Mesenchymal stem cell (in vitro differentiated cells and primary cell): ENCODE data around the gene SMC3.

Source experiments
- DNase-seq: peaks from one replicate; pipeline ENCODE4 v3.0.0-alpha.2; 2013
- H2AFZ ChIP-seq: one replicate; pipeline ENCODE4 v1.6.1; 2013; ENCODE audit warnings: low read depth, mild to moderate bottlenecking, control low read depth, inconsistent platforms, low read length, moderate library complexity
- H2AK5ac ChIP-seq: 2 replicates; pipeline ENCODE4 v1.6.1; 2013; ENCODE audit warnings: low read length, moderate library complexity, mild to moderate bottlenecking, inconsistent platforms; ENCODE audit not compliant: severe bottlenecking
- H2BK120ac ChIP-seq: one replicate; pipeline ENCODE4 v1.6.1; 2013; ENCODE audit warnings: low read depth, mild to moderate bottlenecking, inconsistent platforms, low read length, moderate library complexity
- H2BK12ac ChIP-seq, 2 experiments: one replicate each; pipeline ENCODE4 v1.6.1; 2013; ENCODE audit warnings: inconsistent platforms in 2 of 2, low read length in 2 of 2, mild to moderate bottlenecking in 2 of 2, moderate library complexity in 2 of 2, control low read depth in 1 of 2
- H2BK15ac ChIP-seq: one replicate; pipeline ENCODE4 v1.6.1; 2013; ENCODE audit warnings: mild to moderate bottlenecking, low read depth, inconsistent platforms; ENCODE audit not compliant: poor library complexity, severe bottlenecking
- H2BK5ac ChIP-seq: 2 replicates; pipeline ENCODE4 v1.6.1; 2013; ENCODE audit warnings: low read depth, mild to moderate bottlenecking, low read length, control low read depth, inconsistent platforms; ENCODE audit not compliant: poor library complexity, severe bottlenecking
- H3K14ac ChIP-seq, 2 experiments: one replicate each; pipeline ENCODE4 v1.6.1; 2013; ENCODE audit warnings: inconsistent platforms in 2 of 2, low read length in 2 of 2, control low read depth in 1 of 2, mild to moderate bottlenecking in 1 of 2, moderate library complexity in 1 of 2
- H3K18ac ChIP-seq, 2 experiments: one replicate each; pipeline ENCODE4 v1.6.1; 2013; ENCODE audit warnings: inconsistent platforms in 2 of 2, low read length in 2 of 2, control low read depth in 1 of 2, low read depth in 1 of 2, mild to moderate bottlenecking in 1 of 2
- H3K23ac ChIP-seq, 2 experiments: one replicate each; pipeline ENCODE4 v1.6.1; 2013; ENCODE audit warnings: inconsistent platforms in 2 of 2, low read length in 2 of 2, mild to moderate bottlenecking in 2 of 2, moderate library complexity in 2 of 2, control low read depth in 1 of 2
- H3K27ac ChIP-seq: 2 replicates; pipeline ENCODE4 v1.5.1; 2013; ENCODE audit warnings: mild to moderate bottlenecking, moderate library complexity, low read length, control low read depth, inconsistent platforms; ENCODE audit not compliant: poor library complexity, severe bottlenecking
- H3K27me3 ChIP-seq, 2 experiments: 2 replicates each; pipeline versions ENCODE4 v1.6.1 to v1.7.0; 2013; ENCODE audit warnings: low read length in 2 of 2, mild to moderate bottlenecking in 2 of 2, moderate library complexity in 2 of 2, control low read depth in 1 of 2, inconsistent platforms in 1 of 2; ENCODE audit not compliant: control insufficient read depth in 1 of 2, insufficient read depth in 1 of 2
- H3K36me3 ChIP-seq, 2 experiments: 2 replicates each; pipeline versions ENCODE4 v1.6.1 to v1.7.0; 2013; ENCODE audit warnings: low read length in 2 of 2, control low read depth in 1 of 2, inconsistent platforms in 1 of 2, low read depth in 1 of 2, mild to moderate bottlenecking in 1 of 2; ENCODE audit not compliant: insufficient read depth in 2 of 2, control insufficient read depth in 1 of 2
- H3K4ac ChIP-seq, 2 experiments: one replicate each; pipeline ENCODE4 v1.6.1; 2013; ENCODE audit warnings: inconsistent platforms in 2 of 2, low read length in 2 of 2, mild to moderate bottlenecking in 2 of 2, moderate library complexity in 2 of 2, control low read depth in 1 of 2, low read depth in 1 of 2
- H3K4me1 ChIP-seq: 2 replicates; pipeline ENCODE4 v1.6.1; 2013; ENCODE audit warnings: low read depth, low read length, control low read depth; ENCODE audit not compliant: control insufficient read depth, insufficient read depth
- H3K4me2 ChIP-seq: 2 replicates; pipeline ENCODE4 v1.6.1; 2013; ENCODE audit warnings: low read length, mild to moderate bottlenecking, inconsistent platforms; ENCODE audit not compliant: poor library complexity, severe bottlenecking
- H3K4me3 ChIP-seq, 2 experiments: 2 replicates each; pipeline versions ENCODE4 v1.5.1 to v1.7.0; 2013; ENCODE audit warnings: low read length in 2 of 2, mild to moderate bottlenecking in 2 of 2, control low read depth in 1 of 2, low read depth in 1 of 2; ENCODE audit not compliant: insufficient read depth in 1 of 2
- H3K79me1 ChIP-seq: replicated peaks from 2 replicates; pipeline ENCODE4 v1.6.1; 2013; ENCODE audit warnings: mild to moderate bottlenecking, control low read depth, low read length, inconsistent platforms; ENCODE audit not compliant: poor library complexity, severe bottlenecking
- H3K9ac ChIP-seq: 2 replicates; pipeline ENCODE4 v1.7.0; 2013; ENCODE audit warnings: mild to moderate bottlenecking, low read length, moderate library complexity
- H3K9me3 ChIP-seq: 2 replicates; pipeline ENCODE4 v1.7.0; 2013; ENCODE audit warnings: mild to moderate bottlenecking, low read length; ENCODE audit not compliant: control insufficient read depth
- H4K8ac ChIP-seq: one replicate; pipeline ENCODE4 v1.6.1; 2013; ENCODE audit warnings: inconsistent platforms, mild to moderate bottlenecking, low read length, moderate library complexity
- H4K91ac ChIP-seq: one replicate; pipeline ENCODE4 v1.6.1; 2013; ENCODE audit warnings: mild to moderate bottlenecking, low read length, inconsistent platforms
- WGBS: methylation state at CpG from one replicate; pipeline ENCODE4 v1.1.7; 2013; ENCODE audit warnings: mixed read lengths; 5-methylcytosine and 5-hydroxymethylcytosine counted together

The SMC3 gene

GRCh38 chr10:110634527-110635209 lies 67.2 kb downstream of the SMC3 start:
- no peak overlapping the region for H4K91ac ChIP-seq
- no peak overlapping the region for H2BK15ac ChIP-seq
- no peak overlapping the region for H3K18ac ChIP-seq
- H3K27me3 ChIP-seq, result peaks cover 0 to 11% of the 10 kb centered on the region in 2 experiments
- no peaks in the 10 kb centered on the region for H3K36me3 ChIP-seq
- H3K27ac ChIP-seq, result no peak overlapping the region
- no peaks in the 10 kb centered on the region for H3K79me1 ChIP-seq
- H3K14ac ChIP-seq, result peak overlapping the region in 1 of 2 experiments; percentile 75
- no peaks in the 10 kb centered on the region for H3K9me3 ChIP-seq
- no peak overlapping the region for H3K4ac ChIP-seq
- H3K4me2 ChIP-seq, result no peak overlapping the region
- no peak overlapping the region for H4K8ac ChIP-seq
- no peak overlapping the region for H3K23ac ChIP-seq
- H3K4me1 ChIP-seq, result peaks cover 10% of the 10 kb centered on the region
- no peak overlapping the region for H2AFZ ChIP-seq
- WGBS, result 89% methylated on average over 4 of the region's 9 CpGs
- no peak for DNase-seq
- H2AK5ac ChIP-seq, result no peak overlapping the region
- H3K4me3 ChIP-seq, result no peak overlapping the region
- no peak overlapping the region for H2BK120ac ChIP-seq
- no peak overlapping the region for H3K9ac ChIP-seq
- no peak overlapping the region for H2BK5ac ChIP-seq
- no peak overlapping the region for H2BK12ac ChIP-seq

- Histone ChIP-seq H2BK5ac (no peak overlapping the region), H3K79me1 (no peaks in the 10 kb centered on the region), H2BK15ac (no peak overlapping the region), H3K14ac (no peak overlapping the region), H2AFZ (no peak overlapping the region), H4K91ac (no peak overlapping the region), H3K18ac (peak overlapping the region in 1 of 2 experiments; percentile 52), H3K23ac (no peak overlapping the region), H3K4me3 (no peak overlapping the region), H3K4ac (no peak overlapping the region), H4K8ac (no peak overlapping the region), H2BK120ac (no peak overlapping the region), H3K27me3 (peaks cover 0 to 24% of the 10 kb centered on the region in 2 experiments), H3K27ac (no peak overlapping the region), H3K4me1 (peaks cover 9% of the 10 kb centered on the region), H3K4me2 (no peak overlapping the region), H3K9ac (no peak overlapping the region), H3K9me3 (no peaks in the 10 kb centered on the region), H2AK5ac (no peak overlapping the region), H3K36me3 (no peaks in the 10 kb centered on the region), H2BK12ac (no peak overlapping the region)
- WGBS, result 88% methylated on average over 2 of the region's 2 CpGs
- no peak for DNase-seq
Observed at GRCh38 chr10:110636572-110636931, 69.1 kb downstream of the SMC3 start.

GRCh38 chr10:110636932-110637557 lies 69.5 kb downstream of the SMC3 start:
- WGBS, result 29% methylated on average over 5 of the region's 6 CpGs
- Histone ChIP-seq H2BK15ac (no peak overlapping the region), H3K14ac (no peak overlapping the region), H3K23ac (no peak overlapping the region), H2BK12ac (peak overlapping the region in 1 of 2 experiments; percentile 54), H2BK120ac (no peak overlapping the region), H3K4ac (no peak overlapping the region), H3K9ac (no peak overlapping the region), H3K27me3 (peaks cover under 1 to 29% of the 10 kb centered on the region in 2 experiments), H3K4me3 (no peak overlapping the region), H3K4me2 (no peak overlapping the region), H2AK5ac (no peak overlapping the region), H3K4me1 (peaks cover 9% of the 10 kb centered on the region), H2BK5ac (no peak overlapping the region), H4K8ac (peak overlapping the region; percentile 10), H3K18ac (peak overlapping the region; percentile 30 to 52), H2AFZ (no peak overlapping the region), H3K79me1 (no peaks in the 10 kb centered on the region), H4K91ac (no peak overlapping the region), H3K9me3 (no peaks in the 10 kb centered on the region), H3K36me3 (no peaks in the 10 kb centered on the region), H3K27ac (peak overlapping the region; percentile 56)
- no peak for DNase-seq

GRCh38 chr10:110637558-110638053 lies 70.1 kb downstream of the SMC3 start:
- H3K79me1 ChIP-seq, result no peaks in the 10 kb centered on the region
- H2BK12ac ChIP-seq, result peak overlapping the region in 1 of 2 experiments; percentile 15
- H3K18ac ChIP-seq, result no peak overlapping the region
- peaks cover 6 to 34% of the 10 kb centered on the region in 2 experiments for H3K27me3 ChIP-seq
- no peak overlapping the region for H2BK120ac ChIP-seq
- peaks cover 9% of the 10 kb centered on the region for H3K4me1 ChIP-seq
- peak overlapping the region; percentile 29 for H2AFZ ChIP-seq
- no peak overlapping the region for H4K91ac ChIP-seq
- no peak overlapping the region for H3K14ac ChIP-seq
- no peak overlapping the region for H2BK5ac ChIP-seq
- H3K4me2 ChIP-seq, result no peak overlapping the region
- peak overlapping the region; percentile 56 for H3K27ac ChIP-seq
- H2BK15ac ChIP-seq, result no peak overlapping the region
- H3K4ac ChIP-seq, result no peak overlapping the region
- no peak overlapping the region for H2AK5ac ChIP-seq
- no peak overlapping the region for H4K8ac ChIP-seq
- peak; percentile 28 for DNase-seq
- no peak overlapping the region for H3K9ac ChIP-seq
- no peaks in the 10 kb centered on the region for H3K36me3 ChIP-seq
- H3K4me3 ChIP-seq, result no peak overlapping the region
- H3K23ac ChIP-seq, result no peak overlapping the region
- WGBS, result 37% methylated on average over 9 of the region's 10 CpGs
- no peaks in the 10 kb centered on the region for H3K9me3 ChIP-seq
